RWPE2 (cell line): ENCODE results near the gene SLC22A17.

ENCODE experiments used
- ATAC-seq: fragments of 200-7000 bp; cut with Tn5 transposase; 3 replicates; pipeline ENCODE4 v1.9.1; 2021; ENCODE audit warnings: low read depth
- DNase-seq: peaks from one replicate; pipeline ENCODE4 v3.0.0-alpha.2; 2020; ENCODE audit warnings: low spot score
- H3K27ac ChIP-seq: fragments of 450-650 bp; 2 replicates; pipeline ENCODE4 v1.5.1; 2017; ENCODE audit warnings: mild to moderate bottlenecking; ENCODE audit not compliant: poor library complexity, severe bottlenecking
- H3K27me3 ChIP-seq: fragments of 250-450 bp; sonication (Bioruptor Pico); 2 replicates; pipeline ENCODE4 v1.5.1; 2021; ENCODE audit warnings: mild to moderate bottlenecking, moderate library complexity; ENCODE audit not compliant: insufficient read depth, poor library complexity, severe bottlenecking
- H3K36me3 ChIP-seq: fragments of 250-450 bp; sonication (Bioruptor Pico); 2 replicates; pipeline ENCODE4 v1.5.1; 2020; ENCODE audit warnings: low read depth, mild to moderate bottlenecking, moderate library complexity
- H3K4me1 ChIP-seq: fragments of 250-450 bp; sonication (Bioruptor Pico); 2 replicates; pipeline ENCODE4 v1.5.1; 2021; ENCODE audit warnings: mild to moderate bottlenecking, moderate library complexity; ENCODE audit not compliant: insufficient read depth, poor library complexity, severe bottlenecking
- H3K4me3 ChIP-seq: fragments of 250-450 bp; sonication (Bioruptor Pico); 2 replicates; pipeline ENCODE4 v1.5.1; 2021; ENCODE audit warnings: mild to moderate bottlenecking, moderate library complexity; ENCODE audit not compliant: severe bottlenecking
- H3K9me3 ChIP-seq: fragments of 250-450 bp; sonication (Bioruptor Pico); 2 replicates; pipeline ENCODE4 v1.5.1; 2021; ENCODE audit warnings: mild to moderate bottlenecking, moderate library complexity; ENCODE audit not compliant: severe bottlenecking
- CTCF ChIP-seq: fragments of 450-650 bp; IDR thresholded peaks from one replicate; pipeline ENCODE4 v1.5.1; 2017; ENCODE audit warnings: mild to moderate bottlenecking, moderate library complexity; ENCODE audit not compliant: poor library complexity, severe bottlenecking

SLC22A17 gene

GRCh38 chr14:23362200-23362599 is 9.5 kb upstream of the SLC22A17 start:
- H3K36me3 ChIP-seq: no peaks in the 10 kb centered on the region; the same call in 1 of the 2 replicates
- TF ChIP-seq CTCF: peak; percentile 10
- no peak for ATAC-seq
- peak; percentile 17 for DNase-seq
- H3K27me3 ChIP-seq: no peaks in the 10 kb centered on the region
- H3K9me3 ChIP-seq: no peaks in the 10 kb centered on the region
- H3K27ac ChIP-seq: no peak overlapping the region
- H3K4me3 ChIP-seq: no peak overlapping the region
- H3K4me1 ChIP-seq: peaks cover 6% of the 10 kb centered on the region

GRCh38 chr14:23361763-23362162 is 9.1 kb upstream of the SLC22A17 start:
- H3K4me3 ChIP-seq: no peak overlapping the region
- H3K4me1 ChIP-seq: peaks cover 4% of the 10 kb centered on the region
- ATAC-seq (no peak), DNase-seq (peak; percentile 11)
- no peak for TF ChIP-seq CTCF
- H3K9me3 ChIP-seq: no peaks in the 10 kb centered on the region
- H3K27me3 ChIP-seq: no peaks in the 10 kb centered on the region
- H3K27ac ChIP-seq: no peak overlapping the region
- H3K36me3 ChIP-seq: no peaks in the 10 kb centered on the region; the same call in 1 of the 2 replicates

DNA sequence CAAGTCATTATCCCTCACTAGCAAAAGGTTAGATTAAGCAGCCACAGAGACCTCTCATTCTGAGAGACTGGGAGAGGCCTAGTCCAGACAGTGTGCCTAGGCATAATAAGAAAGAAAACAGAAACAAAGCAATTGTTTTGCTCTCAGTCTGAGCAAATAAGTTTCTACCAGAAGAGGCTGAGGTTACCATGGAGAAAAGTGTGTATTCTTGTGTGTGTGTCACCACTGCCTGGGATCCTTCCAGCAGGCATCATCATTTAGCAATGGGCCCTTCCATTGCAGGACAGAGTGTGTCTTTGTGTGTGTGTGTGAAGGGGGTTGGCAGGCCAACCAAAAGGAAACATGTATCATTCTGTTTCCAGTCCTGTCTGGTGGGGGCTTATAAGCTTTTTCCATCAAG is 8.6 kb upstream of the SLC22A17 start:
- H3K27ac ChIP-seq: no peak overlapping the region
- no peak for ATAC-seq

DNA sequence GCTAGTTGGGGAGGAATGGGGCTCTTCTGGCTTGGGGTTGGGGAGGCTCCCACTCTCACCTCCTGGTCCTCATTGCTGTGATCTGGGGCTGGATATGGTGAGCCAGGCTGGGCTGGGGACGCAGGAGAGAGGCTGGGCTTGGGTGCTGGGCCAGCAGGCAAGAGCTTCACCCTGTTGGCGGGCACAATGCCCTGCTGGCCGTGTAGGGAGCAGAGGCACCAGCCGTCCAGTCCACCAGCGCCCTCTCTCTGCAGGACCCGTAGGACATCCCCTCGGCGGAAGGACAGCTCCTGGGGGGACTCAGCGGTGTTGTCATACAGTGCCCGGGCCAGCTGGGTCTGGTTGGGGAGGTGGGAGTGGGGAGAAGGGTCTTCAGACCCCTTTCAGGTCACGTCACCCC is 7.8 kb upstream of the SLC22A17 start:
- no peaks in the 10 kb centered on the region for H3K4me1 ChIP-seq
- no peak overlapping the region for H3K4me3 ChIP-seq
- H3K36me3 ChIP-seq: no peaks in the 10 kb centered on the region; the same call in 1 of the 2 replicates
- H3K27me3 ChIP-seq: no peaks in the 10 kb centered on the region
- H3K27ac ChIP-seq: no peak overlapping the region
- H3K9me3 ChIP-seq: no peaks in the 10 kb centered on the region
- DNase-seq (peak; percentile 73), ATAC-seq (no peak)
- TF ChIP-seq CTCF: no peak

More for the DNA sequence above, 8.6 kb upstream of the SLC22A17 start:
- no peak for TF ChIP-seq CTCF
- H3K4me1 ChIP-seq: no peaks in the 10 kb centered on the region
- H3K36me3 ChIP-seq: no peaks in the 10 kb centered on the region; the same call in 1 of the 2 replicates
- no peak overlapping the region for H3K4me3 ChIP-seq
- no peak for DNase-seq
- H3K9me3 ChIP-seq: no peaks in the 10 kb centered on the region
- H3K27me3 ChIP-seq: no peaks in the 10 kb centered on the region

GRCh38 chr14:23359722-23360447 is 7.2 kb upstream of the SLC22A17 start:
- ATAC-seq (no peak), DNase-seq (peak; percentile 54)
- TF ChIP-seq CTCF: no peak
- H3K27me3 ChIP-seq: no peaks in the 10 kb centered on the region
- H3K27ac ChIP-seq: no peak overlapping the region
- no peaks in the 10 kb centered on the region for H3K4me1 ChIP-seq
- no peaks in the 10 kb centered on the region; the same call in 1 of the 2 replicates for H3K36me3 ChIP-seq
- no peak overlapping the region for H3K4me3 ChIP-seq
- H3K9me3 ChIP-seq: no peaks in the 10 kb centered on the region
